Subcutaneous abdominal adipose tissue (tissue), 5 donors: ENCODE data around the gene CMBL.

Source experiments
- H3K27ac ChIP-seq: one replicate; pipeline ENCODE4 v1.7.0; 2013; ENCODE audit warnings: low read depth, mild to moderate bottlenecking, inconsistent platforms, low read length, moderate library complexity
- H3K27me3 ChIP-seq, 5 donors: one replicate each; pipeline ENCODE4 v1.7.0; 2013; ENCODE audit warnings: low read length in 5 of 5, inconsistent platforms in 1 of 5; ENCODE audit not compliant: control insufficient read depth in 5 of 5, insufficient read depth in 4 of 5
- H3K36me3 ChIP-seq, 5 donors: one replicate each; pipeline ENCODE4 v1.7.0; 2013; ENCODE audit warnings: low read length in 5 of 5; ENCODE audit not compliant: control insufficient read depth in 5 of 5, insufficient read depth in 5 of 5
- H3K4me1 ChIP-seq, 5 donors: one replicate each; pipeline ENCODE4 v1.7.0; 2013; ENCODE audit warnings: low read length in 5 of 5, mild to moderate bottlenecking in 3 of 5, moderate library complexity in 1 of 5; ENCODE audit not compliant: control insufficient read depth in 5 of 5, insufficient read depth in 5 of 5
- H3K4me3 ChIP-seq, 5 donors: one replicate each; pipeline ENCODE4 v1.7.0; 2013; ENCODE audit warnings: low read length in 5 of 5, low read depth in 1 of 5
- H3K9ac ChIP-seq, 5 donors: one replicate each; pipeline ENCODE4 v1.7.0; 2013; ENCODE audit warnings: low read length in 5 of 5, mild to moderate bottlenecking in 4 of 5, moderate library complexity in 3 of 5
- H3K9me3 ChIP-seq, 5 donors: one replicate each; pipeline ENCODE4 v1.7.0; 2013; ENCODE audit warnings: low read length in 5 of 5; ENCODE audit not compliant: control insufficient read depth in 5 of 5
- donor health status: healthy.
- donor health status: healthy.
- donor health status: healthy.
- donor health status: healthy.
- donor health status: healthy.

Gene CMBL

DNA sequence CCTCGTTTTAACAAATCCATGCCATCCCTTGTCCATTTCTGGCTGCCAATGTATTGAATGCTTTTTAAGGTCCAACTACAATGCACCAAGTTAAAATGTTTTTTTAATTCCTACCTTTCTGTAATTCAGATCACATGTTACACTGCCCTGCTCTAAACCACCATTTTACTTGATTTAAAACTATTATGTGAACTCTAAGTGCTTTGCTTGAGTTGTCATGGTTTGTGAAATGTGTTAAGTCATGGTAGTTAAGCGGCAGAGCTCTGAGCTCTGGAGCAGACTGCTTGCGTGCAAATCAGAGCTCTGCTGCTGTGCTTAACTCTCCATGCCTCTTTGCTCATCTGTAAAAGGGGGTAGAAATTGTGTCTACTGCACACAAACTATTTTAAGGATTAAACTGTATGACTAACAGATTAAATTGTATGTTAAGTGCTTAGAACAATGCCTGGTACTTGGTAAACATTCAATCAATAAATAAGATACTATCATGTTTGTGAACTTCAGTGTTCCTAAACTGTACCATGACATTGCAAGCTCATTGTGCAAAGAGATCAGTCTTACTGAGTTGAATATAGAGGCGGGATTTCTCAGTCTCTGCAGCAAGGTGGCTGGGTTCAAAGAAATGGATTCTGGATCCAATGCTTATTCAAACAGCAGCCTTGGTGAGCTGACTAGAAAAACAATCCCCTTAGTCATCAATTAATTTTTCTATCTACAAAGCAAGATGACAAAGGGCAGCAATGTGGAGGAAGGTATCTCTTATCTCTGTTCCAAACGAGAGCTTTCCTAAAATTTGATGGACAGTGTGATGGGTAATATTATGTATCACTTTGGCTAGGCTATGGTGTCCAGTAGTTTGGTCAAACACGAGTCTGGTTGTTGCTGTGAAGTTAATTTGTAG is 16.1 kb upstream of the CMBL start:
- no peak overlapping the region for H3K4me3 ChIP-seq
- H3K36me3 ChIP-seq: no peaks in the 10 kb centered on the region
- peaks cover 0 to 13% (median under 1%) of the 10 kb centered on the region in 5 donors for H3K4me1 ChIP-seq
- no peak overlapping the region for H3K27ac ChIP-seq
- H3K9me3 ChIP-seq: no peaks in the 10 kb centered on the region
- no peaks in the 10 kb centered on the region for H3K27me3 ChIP-seq
- no peak overlapping the region for H3K9ac ChIP-seq

DNA sequence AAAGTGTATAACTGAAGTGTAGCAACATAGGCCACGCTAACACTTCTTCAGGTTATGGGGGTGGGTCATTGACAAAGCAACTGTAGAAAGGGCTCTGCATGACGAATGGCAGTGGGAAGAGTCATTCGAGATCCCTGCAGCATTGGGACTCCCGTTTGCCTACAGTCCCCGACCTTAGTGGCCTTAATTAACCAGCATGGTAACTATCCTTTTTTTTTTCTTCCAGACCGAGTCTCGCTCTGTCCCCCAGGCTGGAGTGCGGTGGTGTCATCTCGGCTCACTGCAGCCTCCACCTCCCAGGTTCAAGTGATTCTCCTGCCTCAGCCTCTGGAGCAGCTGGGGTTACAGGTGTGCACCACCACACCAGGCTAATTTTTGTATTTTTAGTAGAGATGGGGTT is 14.2 kb upstream of the CMBL start:
- H3K9ac ChIP-seq: no peak overlapping the region
- no peaks in the 10 kb centered on the region for H3K9me3 ChIP-seq
- no peak overlapping the region for H3K27ac ChIP-seq
- H3K4me3 ChIP-seq: no peak overlapping the region
- H3K4me1 ChIP-seq: peaks cover 0 to 7% (median 0%) of the 10 kb centered on the region in 5 donors
- no peaks in the 10 kb centered on the region for H3K36me3 ChIP-seq
- no peaks in the 10 kb centered on the region for H3K27me3 ChIP-seq

DNA sequence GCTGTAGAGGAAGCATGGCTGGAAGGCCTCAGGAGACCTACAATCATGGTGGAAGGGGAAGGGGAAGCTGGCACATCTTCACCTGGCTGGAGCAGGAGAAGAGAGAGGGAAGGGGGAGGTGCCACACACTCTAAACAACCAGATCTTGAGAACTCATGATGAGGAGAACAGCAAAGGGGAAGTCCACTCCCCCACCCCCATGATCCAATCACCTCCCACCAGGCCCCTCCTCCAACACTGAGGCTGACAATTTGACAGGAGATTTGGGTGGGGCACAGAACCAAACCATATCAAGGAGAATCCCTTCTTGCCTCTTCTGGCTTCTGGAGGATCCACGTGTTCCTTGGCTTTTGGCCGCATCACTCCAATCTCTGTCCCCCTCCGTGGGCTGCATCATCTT is 13.1 kb upstream of the CMBL start:
- Histone ChIP-seq H3K27ac (no peak overlapping the region), H3K4me1 (peaks cover 0 to 7% (median 0%) of the 10 kb centered on the region in 5 donors), H3K27me3 (no peaks in the 10 kb centered on the region), H3K9me3 (no peaks in the 10 kb centered on the region), H3K9ac (no peak overlapping the region), H3K4me3 (no peak overlapping the region), H3K36me3 (no peaks in the 10 kb centered on the region)

DNA sequence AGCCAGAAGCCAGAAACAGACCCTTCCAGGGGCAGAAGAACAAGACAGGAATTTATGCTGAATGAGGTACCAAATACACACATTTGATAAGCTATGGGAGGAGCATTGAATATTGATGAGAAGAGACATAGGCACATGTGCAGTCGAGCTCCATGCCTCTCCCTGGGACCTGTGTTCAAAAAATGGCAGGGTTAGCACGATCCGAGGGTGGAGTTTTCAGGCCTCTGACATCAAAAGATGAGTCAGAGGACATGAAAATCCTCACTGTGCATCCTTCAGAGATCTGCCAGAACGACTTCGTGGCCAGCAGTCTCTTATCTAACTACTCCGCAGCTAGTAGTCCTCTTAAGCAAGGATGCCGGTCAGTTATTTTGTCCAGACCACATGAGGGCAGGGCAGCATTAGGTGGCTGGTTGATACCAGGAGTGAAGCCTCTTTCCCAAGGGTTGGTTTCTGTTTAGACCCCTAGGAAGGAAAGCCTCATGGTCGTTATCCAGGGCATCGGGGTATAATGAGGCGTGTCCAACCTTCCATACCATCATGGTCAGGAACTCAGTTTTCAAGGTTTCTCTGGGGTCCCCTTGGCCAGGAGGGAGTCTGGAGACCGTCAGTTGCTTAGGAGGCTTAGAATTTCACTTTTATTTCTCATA is 11.6 kb upstream of the CMBL start:
- H3K9me3 ChIP-seq: no peaks in the 10 kb centered on the region
- no peak overlapping the region for H3K4me3 ChIP-seq
- H3K4me1 ChIP-seq: peaks cover 0 to 6% (median 3%) of the 10 kb centered on the region in 5 donors
- H3K27me3 ChIP-seq: no peaks in the 10 kb centered on the region
- H3K27ac ChIP-seq: no peak overlapping the region
- no peaks in the 10 kb centered on the region for H3K36me3 ChIP-seq
- H3K9ac ChIP-seq: no peak overlapping the region

DNA sequence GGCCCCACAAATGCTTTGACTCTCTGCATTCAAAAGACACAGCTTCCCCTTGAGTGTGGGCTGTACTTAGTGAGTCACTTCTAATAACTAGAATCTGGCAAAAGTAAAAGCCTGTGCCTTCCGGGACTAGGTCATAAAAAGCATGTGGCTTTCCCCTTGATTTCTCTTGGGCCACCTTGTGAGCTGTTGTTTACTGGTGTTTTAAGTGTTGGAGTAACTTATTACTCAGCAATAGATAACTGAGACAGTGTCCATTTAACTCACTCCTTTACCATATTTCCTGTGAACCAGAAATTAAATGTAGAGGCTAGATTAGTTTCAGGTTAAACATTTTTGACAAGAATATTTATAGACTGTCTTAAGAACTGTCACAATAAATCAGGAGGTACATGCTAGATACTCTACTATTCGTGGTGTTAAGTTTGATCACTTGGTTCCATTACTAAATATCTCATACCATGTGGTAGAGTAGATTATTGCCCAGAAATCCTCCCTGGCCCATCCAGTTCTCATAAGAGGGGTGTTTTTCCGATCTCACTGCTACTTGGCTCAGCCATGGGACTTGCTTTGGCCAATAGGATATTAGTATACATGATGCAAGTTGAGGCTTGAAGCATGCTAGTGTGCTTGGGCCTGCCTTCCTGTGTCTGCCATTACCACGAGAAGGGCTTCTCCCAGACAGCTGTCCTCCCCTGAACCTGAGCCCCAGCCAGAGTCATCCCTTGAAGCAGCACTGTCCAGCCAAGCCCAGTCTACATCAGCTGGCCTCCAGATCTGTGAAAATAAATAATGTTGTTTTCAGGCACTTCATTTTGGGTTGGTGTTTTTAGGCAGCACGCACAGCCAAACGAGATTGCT is 10.4 kb upstream of the CMBL start:
- H3K4me3 ChIP-seq: no peak overlapping the region
- H3K36me3 ChIP-seq: no peaks in the 10 kb centered on the region
- peaks cover 0 to 6% (median 3%) of the 10 kb centered on the region in 5 donors for H3K4me1 ChIP-seq
- no peaks in the 10 kb centered on the region for H3K9me3 ChIP-seq
- no peaks in the 10 kb centered on the region for H3K27me3 ChIP-seq
- H3K27ac ChIP-seq: no peak overlapping the region
- no peak overlapping the region for H3K9ac ChIP-seq

DNA sequence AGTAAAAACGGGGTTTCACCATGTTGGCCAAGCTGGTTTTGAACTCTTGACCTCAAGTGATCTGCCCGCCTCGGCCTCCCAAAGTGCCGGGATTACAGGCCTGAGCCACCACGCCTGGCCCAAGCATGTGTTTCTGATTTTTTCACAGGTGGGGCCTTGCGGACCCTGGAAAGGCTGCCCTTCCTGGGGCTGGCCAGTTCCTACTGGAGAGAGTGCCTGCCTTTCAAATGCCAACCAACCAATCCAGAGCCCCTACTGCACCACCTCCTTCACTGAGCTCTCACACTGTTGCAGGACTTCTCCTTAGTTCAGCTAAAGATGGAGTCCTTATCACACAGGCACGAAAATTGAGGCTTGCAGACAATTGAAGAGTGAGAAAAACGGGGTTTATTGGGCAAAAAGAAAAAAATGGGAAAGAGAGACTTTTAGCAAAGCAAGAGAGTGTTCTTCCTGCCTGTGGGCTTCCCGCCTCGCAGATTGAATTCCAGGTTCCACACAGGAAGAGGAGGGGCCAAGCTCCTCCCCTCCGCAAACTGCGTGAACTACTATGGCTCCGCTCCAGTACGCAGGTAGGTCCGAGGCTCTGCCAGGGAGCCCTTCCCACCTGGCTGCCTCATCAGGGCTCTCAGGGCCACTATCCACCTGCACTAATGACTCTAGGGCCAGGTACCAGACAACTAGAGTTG is 8.3 kb upstream of the CMBL start:
- Histone ChIP-seq H3K9ac (no peak overlapping the region), H3K27me3 (no peaks in the 10 kb centered on the region), H3K27ac (no peak overlapping the region), H3K36me3 (no peaks in the 10 kb centered on the region), H3K4me3 (no peak overlapping the region), H3K9me3 (no peaks in the 10 kb centered on the region), H3K4me1 (peaks cover 0 to 11% (median 10%) of the 10 kb centered on the region in 5 donors)

DNA sequence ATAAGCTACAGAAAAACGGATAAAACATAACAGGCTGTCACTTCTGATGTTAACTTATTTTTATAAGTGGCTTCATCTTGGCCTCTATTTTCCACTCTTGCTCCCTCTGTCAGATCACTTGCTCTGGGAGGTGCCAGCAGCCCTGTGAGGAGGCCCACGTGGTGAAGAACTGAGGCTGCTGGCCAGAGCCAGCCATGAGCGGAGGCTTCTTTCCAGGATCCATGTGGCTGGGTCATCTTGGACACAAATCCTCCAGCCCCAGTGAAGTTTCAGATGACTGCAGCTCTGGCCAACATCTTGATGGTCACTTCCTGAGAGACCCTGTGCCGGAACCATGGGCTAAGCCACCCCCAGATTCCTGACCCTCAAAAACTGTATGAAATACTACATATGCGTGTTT is 7.5 kb upstream of the CMBL start:
- Histone ChIP-seq H3K27me3 (no peaks in the 10 kb centered on the region), H3K9ac (no peak overlapping the region), H3K4me1 (peaks cover 0 to 14% (median 10%) of the 10 kb centered on the region in 5 donors), H3K36me3 (no peaks in the 10 kb centered on the region), H3K9me3 (no peaks in the 10 kb centered on the region), H3K4me3 (no peak overlapping the region), H3K27ac (no peak overlapping the region)

DNA sequence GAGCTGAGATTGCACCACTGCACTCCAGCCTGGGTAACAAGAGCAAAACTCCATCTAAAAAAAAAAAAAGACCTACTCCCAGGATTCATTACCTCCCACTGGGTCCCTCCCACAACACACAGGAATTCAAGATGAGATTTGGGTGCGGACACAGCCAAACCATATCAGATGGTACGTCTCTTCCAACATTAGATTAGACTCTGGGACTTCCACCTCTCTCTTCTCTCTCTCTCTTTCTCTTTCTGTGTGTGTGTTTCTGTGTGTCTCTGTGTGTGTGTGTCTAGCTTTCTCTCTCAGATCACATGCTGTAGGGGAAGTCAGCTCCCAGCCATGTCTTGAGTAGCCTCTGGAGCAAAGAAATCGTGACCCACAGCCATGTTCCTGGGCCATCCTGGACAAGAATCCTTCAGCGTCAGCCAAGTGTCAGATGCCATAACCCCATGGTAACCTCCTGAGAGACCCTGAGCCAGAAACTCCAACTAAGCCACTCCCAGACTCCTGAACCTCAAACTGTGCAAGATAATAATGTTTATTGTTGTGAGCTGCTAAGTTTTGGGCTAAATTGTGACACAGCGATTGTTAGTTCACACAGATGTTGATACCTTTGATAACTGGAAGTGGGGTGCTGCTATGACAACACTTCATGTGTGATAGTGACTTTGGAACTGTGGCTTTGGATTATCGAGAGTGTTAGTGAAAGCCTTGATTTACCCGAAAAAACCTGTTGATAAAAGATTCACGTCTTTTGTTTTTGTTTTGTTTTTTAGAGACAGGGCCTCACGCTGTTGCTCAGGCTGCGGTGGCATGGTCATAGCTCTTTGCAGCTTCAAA is 4.1 kb upstream of the CMBL start:
- no peaks in the 10 kb centered on the region for H3K9me3 ChIP-seq
- peaks cover 2 to 25% (median 18%) of the 10 kb centered on the region in 5 donors for H3K4me1 ChIP-seq
- H3K27me3 ChIP-seq: no peaks in the 10 kb centered on the region
- H3K36me3 ChIP-seq: no peaks in the 10 kb centered on the region
- no peak overlapping the region for H3K27ac ChIP-seq
- no peak overlapping the region for H3K4me3 ChIP-seq
- H3K9ac ChIP-seq: no peak overlapping the region
